DMS 273 (cell line): ENCODE results near the gene SGPL1.
A peak's percentile ranks its signal among the peaks of the same experiment; 100 is the strongest.

ENCODE experiments used
- DNase-seq: peaks from one replicate; lab custom pipeline; 2025; ENCODE audit not compliant: unreplicated experiment; lab: John Stamatoyannopoulos, UW

SGPL1 gene

DNA sequence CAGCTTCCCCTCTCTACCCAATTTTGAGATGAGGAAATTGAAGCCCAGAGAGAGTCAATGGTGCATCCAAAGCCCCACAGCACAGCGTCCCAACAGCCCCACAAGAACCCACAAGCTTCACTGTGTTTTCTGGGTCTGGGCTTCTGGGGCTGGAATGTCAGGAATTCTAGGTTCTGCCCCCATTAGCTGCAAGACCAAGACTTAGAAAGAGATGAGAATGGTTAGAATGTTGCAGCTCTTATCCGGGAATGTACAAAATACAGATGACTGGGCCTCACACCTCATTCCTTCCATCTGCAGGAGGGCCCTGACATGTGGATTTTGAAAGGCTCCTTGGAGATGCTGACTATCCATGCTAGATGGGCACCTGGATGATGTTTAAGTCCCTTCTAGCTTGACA lies 6.0 kb upstream of the SGPL1 start:
- no peak for DNase-seq

DNA sequence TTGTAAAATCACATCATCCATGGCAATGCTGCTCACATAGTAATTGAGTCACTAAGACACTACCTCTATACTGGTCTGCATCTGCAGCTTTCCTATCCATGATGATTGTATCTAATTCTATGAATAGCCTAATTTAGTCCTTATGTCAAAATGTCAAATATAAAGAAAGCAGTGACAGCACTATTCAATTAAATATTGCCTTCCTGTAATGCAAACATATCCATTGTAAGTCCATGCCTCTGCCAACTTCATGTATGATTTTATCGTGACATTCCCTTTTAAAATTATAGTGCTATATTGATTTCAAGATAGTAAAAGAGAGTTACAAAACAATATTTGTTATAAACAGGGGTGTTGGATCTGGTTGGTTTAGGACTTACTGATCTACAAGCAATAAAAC lies 4.8 kb upstream of the SGPL1 start:
- DNase-seq: no peak

GRCh38 chr10:70811881-70812280 lies 3.9 kb upstream of the SGPL1 start:
- no peak for DNase-seq

GRCh38 chr10:70812814-70813213 lies 2.9 kb upstream of the SGPL1 start:
- DNase-seq: no peak

- DNase-seq: no peak
Measured at GRCh38 chr10:70814126-70814525, 1.6 kb upstream of the SGPL1 start.

DNA sequence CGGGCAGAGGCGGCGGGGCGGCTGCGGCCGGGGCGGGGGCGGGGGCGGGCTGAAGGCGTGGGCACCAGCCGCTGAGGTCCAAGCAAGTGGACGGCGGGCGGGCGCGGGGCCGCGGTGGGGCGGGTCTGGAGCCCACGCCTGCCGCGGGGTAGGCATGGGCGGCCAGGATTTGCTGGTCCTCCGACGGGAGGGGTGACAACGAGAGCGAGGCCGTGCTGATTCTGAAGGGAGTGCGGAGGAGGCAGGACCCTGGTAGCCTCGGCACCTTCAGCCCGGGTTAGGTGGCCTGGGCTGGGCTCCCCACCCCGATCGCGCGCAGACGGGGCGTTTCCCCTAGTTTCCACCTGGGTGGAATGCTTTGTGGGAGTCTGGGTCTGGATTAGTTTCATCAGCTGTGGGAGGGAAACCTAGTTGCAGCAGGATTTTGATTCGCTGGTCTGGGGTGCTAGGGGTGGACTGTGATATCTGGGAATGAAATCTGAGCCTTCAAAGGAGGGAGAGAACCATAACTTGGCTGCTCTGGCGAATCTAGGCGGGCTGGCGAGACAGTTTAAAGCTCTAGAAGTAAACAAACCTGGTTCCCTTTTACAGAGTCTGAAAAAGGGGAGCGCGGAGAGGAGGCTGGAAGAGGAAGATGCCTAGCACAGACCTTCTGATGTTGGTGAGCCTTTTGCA lies 609 bp downstream of the SGPL1 start:
- peak; percentile 83 for DNase-seq

DNA sequence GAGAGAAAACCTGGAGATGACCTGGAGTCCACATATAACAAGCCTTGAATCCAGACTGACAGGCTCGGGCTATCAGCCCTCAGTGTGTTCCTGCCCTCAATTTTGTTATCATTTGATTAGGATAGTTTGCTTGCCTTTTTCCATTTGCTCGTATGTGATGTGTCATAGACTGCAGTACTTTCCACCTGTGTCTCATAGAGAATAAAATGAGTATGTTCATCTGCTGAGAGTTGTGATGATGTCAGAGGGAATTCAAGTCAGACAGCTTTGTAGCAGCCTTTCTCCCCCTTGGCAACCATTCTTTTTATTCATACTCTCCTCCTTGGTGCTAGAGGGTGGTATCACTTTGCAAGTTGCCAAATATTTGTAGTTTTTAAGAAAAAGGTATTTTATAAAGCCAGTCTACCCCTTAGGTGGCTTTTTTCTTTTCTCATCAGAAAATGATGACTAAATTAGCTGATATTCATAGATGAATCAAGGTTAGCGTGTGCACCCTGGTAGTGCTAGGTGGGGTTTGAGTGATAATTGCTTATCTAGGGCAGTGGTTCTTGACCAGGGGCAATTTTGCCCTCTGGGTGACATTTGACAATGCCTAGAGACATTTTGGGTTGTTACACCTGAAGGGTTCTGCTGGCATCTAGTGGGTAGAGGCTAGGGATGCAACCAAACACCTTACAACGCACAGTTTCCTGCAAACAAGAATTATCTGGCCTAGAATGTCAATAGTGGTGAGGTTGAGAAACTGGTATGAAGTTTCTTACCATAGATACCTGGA lies 5.4 kb downstream of the SGPL1 start:
- no peak for DNase-seq

- no peak for DNase-seq
Measured at GRCh38 chr10:70822076-70822820, 6.5 kb downstream of the SGPL1 start.

DNA sequence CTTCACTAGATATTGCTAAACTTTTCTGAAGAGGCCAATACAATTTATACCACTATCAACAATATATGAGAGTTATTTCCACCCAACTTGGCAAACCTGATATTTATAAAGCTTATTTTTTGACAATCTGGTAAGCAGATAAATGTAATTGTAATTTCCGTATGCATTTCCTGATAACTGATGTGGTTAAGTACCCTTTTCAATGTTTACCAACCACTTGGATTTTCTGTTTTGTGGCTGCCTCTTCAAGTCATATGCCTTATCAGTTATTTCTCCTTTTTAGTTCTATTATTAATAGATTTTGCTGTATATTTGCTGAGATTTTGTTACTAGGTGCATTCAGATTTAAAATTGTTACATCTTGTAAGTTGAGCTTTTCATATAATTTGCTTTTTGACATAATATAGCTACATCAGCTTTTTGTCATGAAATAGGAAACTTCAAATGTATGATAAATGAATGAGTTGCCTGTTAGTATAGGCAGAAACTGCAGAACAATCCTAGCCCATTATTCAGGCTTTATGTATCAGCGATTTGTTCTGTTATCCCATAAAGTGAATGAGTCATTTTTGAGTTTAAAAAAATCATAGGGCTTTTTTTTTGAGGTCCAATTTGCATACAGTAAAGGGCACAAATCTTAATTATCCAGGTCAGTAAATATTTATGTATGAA lies 11.5 kb downstream of the SGPL1 start:
- no peak for DNase-seq

GRCh38 chr10:70828923-70829322 lies 13.2 kb downstream of the SGPL1 start:
- DNase-seq: no peak

DNA sequence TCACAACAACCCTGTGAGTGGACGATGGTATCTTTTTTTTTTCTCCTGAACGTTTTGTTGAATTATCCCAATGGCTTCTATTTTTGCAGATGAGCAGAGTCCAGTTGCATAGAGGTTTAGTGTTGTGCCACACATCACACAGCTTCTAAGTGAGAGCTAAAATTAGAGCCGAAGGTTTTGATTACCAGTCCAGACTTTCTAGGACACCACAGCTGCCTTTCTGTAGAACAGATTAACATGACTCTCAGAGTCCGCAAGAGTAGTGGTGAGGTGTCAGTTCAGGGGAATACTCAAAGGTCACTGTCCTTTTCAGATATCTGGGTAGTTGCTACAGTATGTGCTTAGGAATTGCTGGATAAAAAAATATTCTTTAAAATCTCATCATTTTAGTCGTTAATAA lies 13.8 kb downstream of the SGPL1 start:
- no peak for DNase-seq

GRCh38 chr10:70830164-70830563 lies 14.4 kb downstream of the SGPL1 start:
- no peak for DNase-seq

GRCh38 chr10:70832221-70832620 lies 16.5 kb downstream of the SGPL1 start:
- no peak for DNase-seq

GRCh38 chr10:70832852-70833528 lies 17.2 kb downstream of the SGPL1 start:
- DNase-seq: no peak

DNA sequence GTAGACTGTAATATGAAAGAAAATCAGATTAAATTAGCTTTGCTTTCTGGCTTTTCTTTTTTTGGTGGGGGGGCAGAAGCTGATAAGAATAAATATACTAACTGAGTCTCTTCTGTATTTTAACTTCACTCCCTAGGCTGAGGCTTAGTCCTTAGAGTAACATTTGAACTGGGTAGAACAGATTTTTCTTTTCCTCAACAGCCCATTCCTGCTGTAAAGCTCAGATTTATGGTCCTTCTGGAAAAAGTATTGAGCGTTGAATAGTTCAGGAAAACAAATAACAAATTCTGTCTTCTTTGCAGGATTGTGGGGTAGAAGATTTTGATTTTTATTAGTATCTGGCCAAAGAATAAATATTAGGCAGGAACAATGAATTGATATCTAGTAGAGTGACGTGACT lies 17.9 kb downstream of the SGPL1 start:
- no peak for DNase-seq

DNA sequence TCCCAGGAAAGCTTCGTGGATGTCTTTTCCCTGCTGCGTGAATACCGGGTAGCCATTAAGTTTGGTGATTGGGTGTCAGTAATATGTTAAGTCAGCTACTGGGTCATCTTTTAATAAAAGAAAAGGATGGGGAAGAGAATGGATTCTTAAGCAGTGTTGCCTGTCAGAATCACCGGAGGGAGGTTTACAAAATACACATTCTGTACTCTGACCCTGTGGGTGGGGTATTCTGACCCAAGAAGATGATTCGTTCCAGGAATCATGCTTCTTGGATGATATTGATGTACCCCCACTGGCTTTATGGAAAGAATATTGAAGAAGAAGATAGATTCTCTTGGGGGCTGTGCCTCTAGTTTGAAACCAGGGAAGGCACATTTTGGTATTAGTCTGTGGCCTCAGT lies 18.3 kb downstream of the SGPL1 start:
- DNase-seq: no peak

- no peak for DNase-seq
Measured at GRCh38 chr10:70834441-70835151, 18.8 kb downstream of the SGPL1 start.

DNA sequence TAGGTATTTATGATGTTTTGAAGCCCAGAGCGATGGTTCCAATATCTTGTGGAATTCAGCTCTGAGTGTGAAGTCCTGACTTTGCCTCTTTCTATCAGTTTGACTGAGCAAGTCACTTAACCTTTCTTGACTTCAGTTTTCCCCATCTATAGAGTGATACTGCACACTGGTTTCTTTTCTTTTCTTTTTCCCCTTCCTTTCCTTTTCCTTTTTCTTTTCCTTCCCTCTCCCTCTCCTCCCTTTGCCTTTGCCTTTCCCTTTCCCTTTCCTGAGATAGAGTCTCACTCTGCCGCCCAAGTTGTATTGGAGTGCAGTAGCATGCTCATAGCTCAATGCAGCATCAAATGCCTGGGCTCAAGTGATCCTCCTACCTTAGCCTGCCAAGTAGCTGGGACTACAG lies 20.6 kb downstream of the SGPL1 start:
- no peak for DNase-seq

GRCh38 chr10:70837660-70838059 lies 21.9 kb downstream of the SGPL1 start:
- no peak for DNase-seq

DNA sequence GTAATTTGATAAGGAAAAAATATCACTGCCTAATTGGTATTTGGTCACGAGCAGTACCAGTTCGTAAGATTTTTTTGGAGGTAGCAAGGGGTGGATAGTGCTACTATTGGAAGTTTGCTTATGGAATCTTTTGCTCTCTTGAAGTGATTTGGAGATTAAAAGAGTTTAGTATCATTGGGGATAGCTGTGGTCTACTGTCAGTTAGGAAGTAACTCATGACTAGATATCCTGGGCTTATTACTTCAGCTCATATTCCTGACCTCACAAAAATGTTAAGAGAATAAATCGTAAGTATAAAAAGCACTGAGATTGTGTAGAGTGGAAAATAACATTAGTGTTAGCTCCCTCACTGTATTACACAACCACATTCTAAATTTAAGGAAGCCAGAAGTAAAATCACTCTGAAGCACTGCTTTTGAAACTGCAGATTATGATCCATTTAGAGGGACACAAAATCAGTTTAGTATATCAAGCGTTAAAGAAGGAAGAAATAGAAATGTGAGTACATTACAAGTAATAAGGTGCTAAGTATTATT lies 22.6 kb downstream of the SGPL1 start:
- no peak for DNase-seq
